Measurements from ENCODE around the gene PSME1.

Gene PSME1
- 144 to 227 reads per million in 2 donors for total RNA-seq

DNA sequence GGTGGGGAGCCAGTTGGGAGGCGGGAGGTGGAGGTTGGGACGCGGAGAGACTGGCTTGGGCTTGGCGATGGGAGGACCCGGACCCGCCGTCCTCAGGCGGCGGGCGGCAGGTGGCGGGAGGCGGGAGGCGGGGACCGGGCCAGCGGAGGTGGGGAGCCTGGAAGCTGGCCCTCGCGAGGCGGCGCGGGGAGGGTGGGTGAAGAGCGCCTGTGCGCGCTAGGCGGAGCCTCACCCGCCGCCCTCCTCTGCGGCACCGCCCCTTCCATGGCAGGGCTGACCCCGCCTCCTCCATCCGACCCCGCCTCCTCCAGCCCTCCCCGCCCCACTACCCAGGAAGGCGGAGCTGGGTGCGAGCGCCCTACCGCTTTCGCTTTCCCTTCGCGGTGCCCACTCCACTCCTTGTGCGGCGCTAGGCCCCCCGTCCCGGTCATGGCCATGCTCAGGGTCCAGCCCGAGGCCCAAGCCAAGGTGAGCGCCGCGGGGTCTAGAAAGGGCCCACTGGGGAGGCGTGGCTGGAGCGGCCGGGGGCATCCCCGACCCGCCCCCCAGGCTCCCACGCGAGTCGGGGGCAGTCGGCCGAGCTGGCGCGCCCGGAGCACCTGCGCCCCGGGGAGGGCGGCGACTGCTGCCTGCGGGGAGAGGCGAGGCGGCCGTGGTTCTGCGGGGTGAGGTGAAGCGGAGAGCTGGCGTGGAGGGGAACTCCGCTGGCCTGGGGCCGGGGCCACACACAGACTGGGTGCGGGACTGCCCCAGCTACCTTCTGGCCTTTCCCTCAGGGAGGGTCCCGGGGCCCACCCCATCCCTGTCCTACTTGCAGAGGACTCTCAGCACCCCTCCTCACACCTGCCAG is at the start of gene PSME1:
PSME1 (plus strand) TSS at position 361 of the 850 bp plus-strand sequence; CDS start at position 430, 69 bp downstream.
- DNase-seq, result peak; percentile 94

DNA sequence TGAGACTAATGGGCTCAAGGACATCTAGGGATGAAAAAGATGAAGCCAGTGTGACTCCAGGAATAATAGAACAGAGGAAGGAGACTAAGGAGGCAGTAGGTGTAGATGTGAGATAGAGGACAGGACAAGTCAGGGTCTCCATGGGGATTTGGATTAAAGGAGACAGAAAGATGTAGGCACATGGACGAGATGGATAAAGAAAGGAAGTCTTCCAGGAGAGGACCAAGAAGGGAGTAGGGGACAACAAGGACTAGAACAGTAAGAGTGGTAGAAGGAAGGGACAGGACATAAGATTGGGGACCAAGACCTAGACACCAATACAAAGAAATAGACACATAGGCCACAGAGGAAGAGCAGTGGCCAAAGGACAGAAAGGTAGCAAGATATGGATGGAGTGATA is 49.0 kb upstream of the PSME1 start:
- no peak for DNase-seq

DNA sequence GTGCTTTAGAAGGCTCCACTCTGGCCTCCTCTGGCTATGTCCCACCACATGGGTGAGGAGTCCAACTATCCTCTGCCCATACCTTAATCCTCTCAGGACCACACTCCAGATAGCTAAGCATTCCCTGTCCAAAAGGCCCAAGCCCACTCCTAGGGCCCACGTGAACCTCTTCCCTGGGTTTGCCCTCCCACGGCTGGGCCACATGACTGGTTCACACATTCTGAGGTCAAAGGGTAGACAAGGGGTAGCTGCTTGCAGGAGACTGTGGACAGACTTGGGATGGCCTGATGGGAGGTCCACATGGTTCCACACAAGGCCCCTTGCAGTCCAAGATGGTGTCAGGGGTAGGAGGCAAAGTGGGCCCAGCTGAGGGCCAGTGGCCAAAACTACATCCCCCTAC is 47.9 kb upstream of the PSME1 start:
- DNase-seq, result no peak

DNA sequence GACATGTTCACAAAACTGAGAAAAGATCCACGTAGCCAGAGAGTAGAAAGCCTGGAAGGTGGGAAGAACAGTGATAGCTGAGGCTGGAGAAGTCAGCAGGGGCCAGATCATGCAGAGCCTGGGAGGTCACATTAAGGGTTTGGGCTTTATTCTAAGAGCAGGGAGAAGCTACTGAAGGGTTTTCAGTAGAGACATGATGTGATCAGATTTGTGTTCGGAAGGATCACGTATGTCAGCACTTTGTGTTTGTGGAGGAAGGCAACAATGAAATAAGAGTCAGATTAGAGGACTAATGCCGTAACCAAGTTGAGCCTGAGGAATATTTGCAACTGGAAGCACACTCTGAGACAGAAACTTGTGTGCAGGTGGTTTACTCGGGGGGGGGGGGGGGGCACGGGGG is 46.1 kb upstream of the PSME1 start:
- no peak for DNase-seq

DNA sequence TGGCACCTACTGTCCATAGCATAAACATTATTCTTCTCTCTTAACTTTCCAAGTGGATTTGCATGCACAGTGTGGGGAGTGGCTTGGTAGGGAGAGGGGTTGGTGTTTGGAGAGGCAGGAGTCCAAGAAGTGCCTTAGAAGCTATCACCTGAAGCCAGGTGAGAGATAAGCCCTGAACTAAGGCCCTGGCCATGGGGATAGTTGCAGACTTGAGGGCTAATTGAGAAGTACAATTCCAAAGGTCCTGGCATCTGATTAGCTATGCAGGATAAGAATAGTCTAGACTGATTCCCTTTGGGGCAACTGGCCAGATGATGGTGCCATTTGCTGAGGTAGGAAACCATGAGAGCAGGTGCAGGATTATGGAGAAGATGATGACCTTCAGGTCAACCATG is 43.9 kb upstream of the PSME1 start:
- no peak for DNase-seq

DNA sequence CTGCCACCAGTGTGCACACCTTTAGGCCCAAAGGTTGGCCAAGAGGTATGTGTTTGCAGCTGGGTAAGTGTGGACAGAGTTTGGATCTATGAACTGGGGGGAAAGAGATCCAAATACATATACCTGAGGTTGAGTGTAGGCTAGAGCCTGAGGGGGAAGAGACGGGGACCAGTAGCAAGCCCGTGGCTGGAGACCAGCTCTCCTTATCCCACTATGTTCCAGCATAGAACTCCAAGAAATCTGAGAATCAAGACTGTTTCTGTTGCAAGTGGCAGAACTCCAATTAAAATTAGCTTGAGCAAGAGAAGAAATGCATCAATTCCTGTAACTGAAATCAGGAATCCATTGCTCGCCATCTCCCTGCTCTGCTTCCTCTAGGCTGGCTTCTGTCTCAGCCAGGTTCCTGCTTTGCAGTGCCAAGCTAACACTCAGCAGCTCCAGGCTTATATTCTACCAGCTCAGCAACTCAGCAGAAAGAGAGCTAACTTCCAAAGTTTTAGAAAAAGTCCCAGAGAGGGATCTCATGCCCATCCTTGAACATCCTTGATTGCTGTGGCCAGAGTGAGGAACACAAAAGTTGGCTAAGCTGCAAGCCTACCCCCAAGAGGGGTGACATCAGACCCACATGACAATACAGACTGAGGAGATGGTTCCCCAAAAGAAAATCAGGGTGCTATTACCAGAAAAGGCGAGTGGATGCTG is 43.3 kb upstream of the PSME1 start:
- DNase-seq, result no peak

DNA sequence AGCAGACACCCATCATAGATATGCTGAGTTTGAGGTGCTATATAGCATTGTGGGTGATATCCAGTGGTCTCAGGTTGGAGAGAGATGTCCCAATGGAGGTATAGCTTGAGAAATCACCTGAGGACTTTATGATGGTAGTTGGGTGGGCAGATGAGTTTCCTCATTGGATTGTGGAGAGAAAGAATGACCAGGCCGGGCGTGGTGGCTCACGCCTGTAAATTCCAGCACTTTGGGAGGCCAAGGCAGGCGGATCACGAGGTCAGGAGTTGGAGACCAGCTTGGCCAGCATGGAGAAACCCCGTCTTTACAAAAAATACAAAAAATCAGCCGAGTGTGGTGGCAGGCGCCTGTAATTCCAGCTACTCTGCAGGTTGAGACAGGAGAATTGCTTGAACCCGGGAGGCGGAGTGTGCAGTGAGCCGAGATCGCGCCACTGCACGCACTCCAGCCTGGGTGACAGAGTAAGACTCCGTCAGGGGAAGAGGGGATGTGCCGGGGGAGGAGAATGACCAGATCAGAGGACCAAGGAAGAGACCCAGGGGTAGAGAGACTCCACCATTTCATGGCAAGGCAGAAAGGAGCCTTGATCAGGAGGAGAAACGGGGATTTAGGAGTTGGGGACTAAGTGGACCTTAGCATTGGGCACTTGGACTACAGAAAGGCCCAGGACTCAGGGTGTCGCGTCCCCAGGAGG is 42.6 kb upstream of the PSME1 start:
- DNase-seq, result no peak

DNA sequence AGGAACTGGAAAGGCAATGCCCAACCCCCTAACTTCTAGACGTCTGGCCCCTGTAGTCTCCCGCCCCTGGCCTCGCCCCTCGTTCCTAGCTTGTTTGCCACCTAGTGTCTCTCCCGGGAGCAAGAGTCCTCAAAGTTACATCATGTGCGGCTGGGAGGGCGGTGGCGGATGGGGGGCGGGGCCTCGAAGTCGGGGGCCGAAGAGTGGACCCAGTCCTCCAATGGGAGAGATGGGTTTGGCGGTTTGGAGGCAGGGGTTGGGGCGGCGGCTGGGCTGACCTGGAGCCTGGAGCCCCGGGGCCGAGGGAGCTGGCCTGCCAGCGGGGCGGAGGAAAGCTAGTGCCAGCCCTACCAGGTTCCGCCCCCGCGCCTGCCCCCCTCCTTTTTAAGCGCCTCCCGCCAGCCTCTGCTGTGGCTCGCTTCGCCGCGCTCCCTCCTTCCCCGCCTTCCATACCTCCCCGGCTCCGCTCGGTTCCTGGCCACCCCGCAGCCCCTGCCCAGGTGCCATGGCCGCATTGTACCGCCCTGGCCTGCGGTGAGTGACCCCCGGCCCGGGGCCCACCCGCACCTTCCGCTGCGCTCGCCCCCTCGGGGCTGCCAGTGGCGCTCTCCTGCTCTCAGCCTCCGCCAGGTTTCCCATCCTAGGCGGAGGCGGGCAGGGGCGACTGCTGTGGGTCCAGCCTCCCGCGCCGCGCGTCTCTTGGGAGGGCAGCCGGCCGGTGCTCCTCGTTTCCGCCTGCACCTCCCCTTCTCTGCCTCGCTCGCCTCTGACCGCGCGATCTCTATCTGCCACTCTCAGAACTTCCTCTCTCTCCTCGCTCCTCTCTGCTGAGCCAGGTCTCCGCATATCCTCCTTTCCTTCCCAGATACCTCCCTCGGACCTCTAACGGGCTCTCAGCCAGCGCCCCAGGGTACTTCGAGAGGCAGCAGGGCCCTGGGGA is 41.8 kb upstream of the PSME1 start, which contains the start of gene PCK2:
PCK2 (plus strand) TSS at position 411 of the 940 bp plus-strand sequence; CDS start at position 506, 95 bp downstream.
- peak; percentile 62 for DNase-seq

DNA sequence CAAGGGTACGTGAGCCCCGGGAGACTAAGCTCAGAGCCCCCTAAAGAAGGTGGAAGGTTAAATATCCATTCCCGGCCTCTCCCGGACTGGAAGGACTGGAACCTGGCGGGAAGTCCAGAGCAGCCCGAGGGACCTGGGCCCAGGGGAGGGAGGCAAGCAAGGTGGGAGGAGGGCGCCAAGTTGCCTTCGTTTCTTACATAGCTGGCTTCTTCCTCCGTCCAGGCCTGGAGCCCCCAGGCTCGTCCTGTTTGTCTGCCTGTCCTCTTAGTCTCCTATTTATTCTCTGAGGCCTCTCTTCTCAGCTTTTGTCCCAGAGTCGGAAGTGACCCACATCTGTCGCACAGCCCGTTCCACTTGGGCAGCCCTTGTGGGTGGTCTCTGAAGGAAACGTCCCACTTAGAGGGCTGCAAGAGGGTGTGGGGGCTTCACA is 41.1 kb upstream of the PSME1 start:
- no peak for DNase-seq

DNA sequence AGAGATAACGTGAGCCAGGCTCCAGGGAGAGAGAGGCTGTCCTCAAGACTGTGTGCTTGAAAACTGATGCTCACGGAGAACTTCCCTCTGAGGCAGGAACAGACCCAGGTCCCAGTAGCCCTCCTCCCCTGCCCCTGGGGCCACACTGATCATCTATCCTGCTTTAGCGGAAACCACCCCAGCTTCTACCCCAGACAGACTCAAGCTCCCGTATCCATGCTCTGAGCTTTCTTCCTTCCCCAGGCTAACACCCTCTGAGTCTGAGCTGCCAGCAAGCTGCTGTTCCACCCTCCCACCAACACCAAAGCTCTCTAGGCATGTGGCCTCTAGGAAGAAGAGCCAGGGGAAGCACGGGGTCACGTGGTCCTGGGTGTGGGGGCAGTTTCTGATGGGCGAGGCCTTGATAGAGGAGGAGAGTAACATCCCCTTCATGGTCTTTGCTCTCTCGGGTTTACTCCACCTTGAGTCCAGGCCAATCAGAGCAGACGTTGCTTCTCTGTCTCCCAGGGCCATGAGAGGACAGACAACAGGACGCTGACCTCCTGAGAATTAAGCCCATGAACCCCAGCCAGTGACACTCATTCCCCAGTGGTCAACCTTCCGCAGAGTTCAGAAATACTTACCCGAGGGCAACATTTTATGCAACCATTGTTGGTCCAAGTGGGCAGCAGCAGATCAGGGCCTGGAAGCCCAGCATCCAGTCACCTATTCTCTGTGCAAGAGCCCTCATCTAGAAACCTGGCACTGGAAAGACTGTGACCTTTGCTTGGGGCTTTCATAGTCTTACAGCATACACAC is 40.5 kb upstream of the PSME1 start:
- DNase-seq, result no peak

DNA sequence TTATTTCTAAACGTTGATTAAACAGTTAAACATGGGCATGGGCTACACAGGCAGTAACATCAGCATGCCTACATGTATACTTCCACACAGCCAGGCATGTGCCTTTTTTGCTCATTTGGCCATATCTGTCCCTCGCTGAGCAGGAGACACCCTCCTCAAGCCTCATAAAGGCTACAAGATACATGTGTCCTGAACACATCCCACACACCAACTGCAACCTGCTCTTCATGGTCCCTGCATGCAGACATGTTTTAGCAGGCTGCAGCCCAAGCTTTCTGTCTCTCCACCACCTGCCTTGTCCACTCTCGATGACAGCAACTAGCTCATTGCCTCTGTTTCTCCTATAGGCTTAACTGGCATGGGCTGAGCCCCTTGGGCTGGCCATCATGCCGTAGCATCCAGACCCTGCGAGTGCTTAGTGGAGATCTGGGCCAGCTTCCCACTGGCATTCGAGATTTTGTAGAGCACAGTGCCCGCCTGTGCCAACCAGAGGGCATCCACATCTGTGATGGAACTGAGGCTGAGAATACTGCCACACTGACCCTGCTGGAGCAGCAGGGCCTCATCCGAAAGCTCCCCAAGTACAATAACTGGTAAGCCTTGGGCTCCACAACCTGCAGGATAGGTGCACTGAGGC is 39.3 kb upstream of the PSME1 start:
- DNase-seq, result no peak

DNA sequence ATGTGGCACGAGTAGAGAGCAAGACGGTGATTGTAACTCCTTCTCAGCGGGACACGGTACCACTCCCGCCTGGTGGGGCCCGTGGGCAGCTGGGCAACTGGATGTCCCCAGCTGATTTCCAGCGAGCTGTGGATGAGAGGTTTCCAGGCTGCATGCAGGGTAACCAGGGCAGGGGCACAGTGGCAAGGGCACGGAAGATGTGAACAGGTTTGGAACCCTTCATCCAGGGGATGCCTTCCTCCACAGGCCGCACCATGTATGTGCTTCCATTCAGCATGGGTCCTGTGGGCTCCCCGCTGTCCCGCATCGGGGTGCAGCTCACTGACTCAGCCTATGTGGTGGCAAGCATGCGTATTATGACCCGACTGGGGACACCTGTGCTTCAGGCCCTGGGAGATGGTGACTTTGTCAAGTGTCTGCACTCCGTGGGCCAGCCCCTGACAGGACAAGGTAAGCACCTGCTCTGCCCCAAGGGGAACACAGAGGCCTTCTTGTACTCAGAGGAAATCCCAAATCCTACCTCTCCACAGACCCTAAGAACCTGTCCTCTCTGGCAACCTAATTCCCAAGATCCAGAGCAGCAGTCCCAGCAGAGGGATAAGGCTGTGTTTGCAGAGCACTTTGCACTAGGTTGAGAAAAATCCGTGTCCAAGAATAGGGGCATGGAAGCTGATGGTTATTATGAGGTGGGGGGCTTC is 37.6 kb upstream of the PSME1 start:
- DNase-seq, result no peak

DNA sequence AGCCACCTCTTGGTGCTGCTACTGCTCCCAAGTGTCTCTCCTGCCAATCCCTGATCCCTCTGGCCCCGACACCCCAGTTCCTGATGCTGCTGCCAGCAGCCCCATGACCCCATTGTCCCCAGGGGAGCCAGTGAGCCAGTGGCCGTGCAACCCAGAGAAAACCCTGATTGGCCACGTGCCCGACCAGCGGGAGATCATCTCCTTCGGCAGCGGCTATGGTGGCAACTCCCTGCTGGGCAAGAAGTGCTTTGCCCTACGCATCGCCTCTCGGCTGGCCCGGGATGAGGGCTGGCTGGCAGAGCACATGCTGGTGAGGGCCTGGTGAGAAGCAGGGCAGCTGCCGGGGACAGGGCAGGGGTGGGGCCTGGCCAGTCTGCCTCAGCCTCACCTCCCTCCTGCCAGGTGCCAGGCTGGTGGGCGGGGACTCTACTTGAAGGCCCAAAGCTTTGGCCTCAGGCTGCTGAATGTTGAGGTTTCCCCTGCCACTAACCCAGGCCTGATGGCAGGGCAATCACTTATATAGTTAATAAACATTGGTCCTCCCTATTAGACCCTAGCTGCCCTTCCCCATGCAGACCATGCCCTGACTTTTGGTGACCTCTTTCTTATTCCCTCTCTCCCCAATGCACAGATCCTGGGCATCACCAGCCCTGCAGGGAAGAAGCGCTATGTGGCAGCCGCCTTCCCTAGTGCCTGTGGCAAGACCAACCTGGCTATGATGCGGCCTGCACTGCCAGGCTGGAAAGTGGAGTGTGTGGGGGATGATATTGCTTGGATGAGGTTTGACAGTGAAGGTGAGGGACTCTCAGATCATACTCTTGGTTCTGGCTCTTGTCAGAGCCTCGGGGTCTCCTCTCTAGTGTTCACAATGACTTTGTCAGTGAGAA is 36.8 kb upstream of the PSME1 start:
- no peak for DNase-seq

DNA sequence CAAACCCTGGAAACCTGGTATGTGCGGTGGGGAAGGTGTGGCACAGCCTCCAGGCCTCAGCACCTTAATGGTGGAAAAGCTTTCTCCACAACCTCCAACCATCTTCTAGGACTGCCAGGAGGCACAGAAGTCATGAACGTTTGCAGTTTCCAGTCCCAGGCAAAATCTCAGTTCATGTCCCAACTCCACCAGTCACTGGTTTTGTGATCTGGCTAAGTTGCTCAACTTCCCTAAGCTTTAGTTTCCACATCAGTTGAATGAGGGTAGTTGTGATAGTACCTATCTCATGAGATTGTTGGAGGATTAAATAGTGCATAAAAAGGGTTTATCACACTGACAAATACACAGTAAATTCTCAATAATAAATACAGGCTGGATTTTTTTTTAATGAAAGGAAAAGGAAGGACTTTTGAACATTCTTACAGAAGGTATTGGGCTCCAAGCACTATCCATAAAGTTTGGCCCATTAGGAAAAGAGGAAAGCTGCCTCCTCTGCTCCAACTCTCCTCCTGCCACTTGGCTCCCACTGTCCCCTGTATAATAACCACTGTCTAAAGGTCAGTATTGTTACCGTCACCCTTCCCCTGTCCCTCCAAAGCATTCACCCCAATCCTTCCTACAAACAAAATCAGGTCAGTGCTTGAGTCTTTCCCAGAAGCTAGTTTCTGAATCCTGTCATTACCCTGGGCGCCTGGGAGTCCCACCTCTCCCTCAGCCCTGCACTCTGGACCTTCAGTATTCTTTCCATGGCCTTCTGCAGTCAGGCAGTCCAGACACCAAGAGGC is 35.6 kb upstream of the PSME1 start:
- no peak for DNase-seq

DNA sequence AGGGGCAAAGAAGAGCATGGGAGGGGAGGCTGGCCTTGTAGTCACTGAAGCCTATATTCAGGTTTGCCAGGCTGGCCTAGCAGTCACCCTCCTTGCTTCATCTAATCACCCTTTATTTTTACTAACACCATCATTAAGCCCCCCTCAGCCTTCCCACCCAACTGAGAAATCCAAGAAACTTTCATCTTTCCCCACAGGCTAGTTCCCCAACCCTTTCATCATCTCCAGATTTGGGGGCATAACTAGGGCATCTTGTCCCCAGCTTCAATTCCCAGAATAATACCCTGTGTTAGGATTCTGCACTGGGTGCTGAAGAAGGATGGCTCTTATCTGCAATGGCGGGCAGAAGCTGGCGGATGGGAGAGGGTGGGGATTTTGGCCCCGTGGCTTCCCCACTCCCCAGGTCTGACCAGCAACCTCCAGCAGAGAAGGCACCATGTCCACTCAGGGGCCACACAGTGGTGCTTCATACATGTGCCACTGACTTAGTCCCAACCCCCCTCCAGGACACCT is 35.0 kb upstream of the PSME1 start:
- DNase-seq, result no peak

DNA sequence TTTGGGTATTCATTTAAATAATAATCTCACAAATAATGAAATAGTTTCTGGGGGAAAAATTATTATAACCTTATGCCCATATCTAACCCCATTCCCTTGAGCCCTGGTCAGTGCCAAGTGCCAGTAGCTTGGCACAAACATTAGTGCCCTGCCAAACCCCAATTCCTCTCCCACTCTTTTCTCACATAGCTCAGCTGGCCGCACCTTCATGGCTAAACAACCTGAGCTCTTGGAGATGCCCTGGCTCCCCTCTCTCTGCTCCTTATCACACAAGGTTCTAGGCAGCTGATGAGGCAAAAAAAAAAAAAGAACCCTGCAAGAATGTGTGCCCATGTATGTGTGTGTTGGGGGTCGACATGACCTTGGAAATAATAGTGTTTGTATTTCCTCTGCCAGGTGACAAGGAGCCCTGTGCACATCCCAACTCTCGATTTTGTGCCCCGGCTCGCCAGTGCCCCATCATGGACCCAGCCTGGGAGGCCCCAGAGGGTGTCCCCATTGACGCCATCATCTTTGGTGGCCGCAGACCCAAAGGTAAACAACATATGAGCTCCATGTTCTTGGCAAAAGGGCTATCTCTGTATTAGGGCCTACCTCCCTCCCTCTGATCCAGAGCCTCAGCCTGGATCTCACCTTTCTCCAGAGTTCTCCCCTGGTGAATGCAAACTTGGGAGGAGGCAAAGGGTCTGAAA is 33.5 kb upstream of the PSME1 start:
- DNase-seq, result no peak

DNA sequence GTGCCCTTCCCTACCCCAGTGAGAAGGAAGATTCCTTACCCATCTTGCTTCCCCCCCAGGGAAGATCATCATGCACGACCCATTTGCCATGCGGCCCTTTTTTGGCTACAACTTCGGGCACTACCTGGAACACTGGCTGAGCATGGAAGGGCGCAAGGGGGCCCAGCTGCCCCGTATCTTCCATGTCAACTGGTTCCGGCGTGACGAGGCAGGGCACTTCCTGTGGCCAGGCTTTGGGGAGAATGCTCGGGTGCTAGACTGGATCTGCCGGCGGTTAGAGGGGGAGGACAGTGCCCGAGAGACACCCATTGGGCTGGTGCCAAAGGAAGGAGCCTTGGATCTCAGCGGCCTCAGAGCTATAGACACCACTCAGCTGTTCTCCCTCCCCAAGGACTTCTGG is 32.5 kb upstream of the PSME1 start:
- DNase-seq, result no peak

Data from T-helper 9 cell (primary cell).